ENCODE data around the gene GATM.

- TF ChIP-seq POLR2A (IDR thresholded peaks at IDR 0.05; ENCODE audit: low read length), result no peak
- no peak for TF ChIP-seq GATA1 (IDR thresholded peaks at IDR 0.05; ENCODE audit: low read depth, low read length)
These were observed 63.4 kb downstream of the GATM start for GRCh38 chr15:45314960-45315359.
